Measurements from ENCODE around the gene INPP5J.

DNA sequence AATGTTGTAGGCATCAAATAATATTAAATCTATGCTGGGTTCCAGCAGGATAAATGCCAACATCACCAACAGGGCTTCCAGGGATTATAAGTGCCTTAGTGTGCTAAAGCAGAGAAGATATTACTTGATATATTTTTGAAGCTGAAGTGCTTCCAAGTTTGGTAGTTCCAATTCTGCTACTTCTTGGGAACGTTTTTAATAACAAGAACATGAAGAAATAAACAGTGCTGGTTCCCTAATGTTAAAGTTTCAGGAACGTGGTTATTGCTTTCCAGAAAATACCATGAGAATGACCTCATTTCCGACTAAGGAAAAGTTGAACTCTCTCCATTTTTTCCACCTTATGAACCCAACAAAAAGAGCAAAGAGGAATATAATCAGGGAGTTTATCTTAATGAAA is 32.7 kb downstream of the INPP5J start:
- TF ChIP-seq, protein P1, sequence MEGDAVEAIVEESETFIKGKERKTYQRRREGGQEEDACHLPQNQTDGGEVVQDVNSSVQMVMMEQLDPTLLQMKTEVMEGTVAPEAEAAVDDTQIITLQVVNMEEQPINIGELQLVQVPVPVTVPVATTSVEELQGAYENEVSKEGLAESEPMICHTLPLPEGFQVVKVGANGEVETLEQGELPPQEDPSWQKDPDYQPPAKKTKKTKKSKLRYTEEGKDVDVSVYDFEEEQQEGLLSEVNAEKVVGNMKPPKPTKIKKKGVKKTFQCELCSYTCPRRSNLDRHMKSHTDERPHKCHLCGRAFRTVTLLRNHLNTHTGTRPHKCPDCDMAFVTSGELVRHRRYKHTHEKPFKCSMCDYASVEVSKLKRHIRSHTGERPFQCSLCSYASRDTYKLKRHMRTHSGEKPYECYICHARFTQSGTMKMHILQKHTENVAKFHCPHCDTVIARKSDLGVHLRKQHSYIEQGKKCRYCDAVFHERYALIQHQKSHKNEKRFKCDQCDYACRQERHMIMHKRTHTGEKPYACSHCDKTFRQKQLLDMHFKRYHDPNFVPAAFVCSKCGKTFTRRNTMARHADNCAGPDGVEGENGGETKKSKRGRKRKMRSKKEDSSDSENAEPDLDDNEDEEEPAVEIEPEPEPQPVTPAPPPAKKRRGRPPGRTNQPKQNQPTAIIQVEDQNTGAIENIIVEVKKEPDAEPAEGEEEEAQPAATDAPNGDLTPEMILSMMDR (IDR thresholded peaks at IDR 0.05), result peak in 1 of 4 experiments; percentile 11
- no peak for TF ChIP-seq POLR2A (IDR thresholded peaks at IDR 0.05)
- no peak for TF ChIP-seq EP300 (IDR thresholded peaks at IDR 0.05)
